Fibroblast of skin of scalp (primary cell): ENCODE results near the gene CERS3.
A peak's percentile ranks its signal among the peaks of the same experiment; 100 is the strongest.
"Not testable (repeated sequence)": the region's sequence is repeated elsewhere in the genome, so short reads cannot be mapped to it uniquely, and the experiment has no call there.

ENCODE experiments used
- DNase-seq: peaks from one replicate; pipeline ENCODE4 v3.0.0-alpha.2; 2013

CERS3 gene

GRCh38 chr15:100464256-100464655, 64.5 kb downstream of the CERS3 start:
- no peak for DNase-seq

- no peak for DNase-seq
These were observed 65.2 kb downstream of the CERS3 start for GRCh38 chr15:100463515-100463914.

- DNase-seq = no peak
These were observed 67.7 kb downstream of the CERS3 start for GRCh38 chr15:100461049-100461448.

- no peak for DNase-seq
These were observed 71.5 kb downstream of the CERS3 start for GRCh38 chr15:100457201-100457600.

GRCh38 chr15:100454148-100454547, 74.6 kb downstream of the CERS3 start:
- DNase-seq = no peak

GRCh38 chr15:100448481-100448880, 80.3 kb downstream of the CERS3 start:
- DNase-seq = no peak

DNA sequence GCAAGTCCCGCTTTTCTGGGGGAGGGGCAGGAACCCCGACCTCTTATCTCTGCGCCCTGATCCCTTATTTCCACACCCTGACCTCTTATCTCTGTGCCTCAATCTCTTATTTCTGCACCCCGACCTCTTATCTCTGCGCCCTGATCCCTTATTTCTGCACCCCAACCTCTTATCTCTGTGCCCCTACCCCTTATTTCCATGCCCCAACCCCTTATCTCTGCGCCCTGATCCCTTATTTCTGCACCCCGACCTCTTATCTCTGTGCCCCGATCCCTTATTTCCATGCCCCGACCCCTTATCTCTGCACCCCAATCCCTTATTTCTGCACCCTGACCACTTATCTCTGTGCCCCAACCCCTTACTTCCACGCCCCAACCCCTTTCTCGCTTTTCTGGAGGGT, 87.7 kb downstream of the CERS3 start:
- not testable (repeated sequence) for DNase-seq

GRCh38 chr15:100439514-100439913, 89.2 kb downstream of the CERS3 start:
- no peak for DNase-seq

DNA sequence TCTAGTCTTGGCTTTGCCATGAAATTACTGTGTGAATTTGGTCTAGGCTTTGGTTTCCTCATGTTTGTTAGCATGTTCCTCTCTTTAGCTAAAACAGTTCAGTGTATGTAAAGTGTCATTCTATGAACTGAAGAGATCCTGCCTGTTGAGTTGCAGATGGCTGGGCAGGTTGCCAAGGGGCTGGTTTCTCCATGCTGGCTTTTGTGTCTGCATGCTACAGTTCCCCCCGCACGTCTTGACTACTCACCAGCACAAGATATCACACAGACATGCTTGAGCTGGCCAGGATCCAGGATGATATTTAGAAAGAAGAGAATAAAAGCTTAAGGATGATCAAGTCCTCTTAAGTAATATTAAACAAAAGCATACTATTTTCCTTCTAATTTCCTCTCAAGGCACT, 90.2 kb downstream of the CERS3 start:
- DNase-seq = peak; percentile 50

DNA sequence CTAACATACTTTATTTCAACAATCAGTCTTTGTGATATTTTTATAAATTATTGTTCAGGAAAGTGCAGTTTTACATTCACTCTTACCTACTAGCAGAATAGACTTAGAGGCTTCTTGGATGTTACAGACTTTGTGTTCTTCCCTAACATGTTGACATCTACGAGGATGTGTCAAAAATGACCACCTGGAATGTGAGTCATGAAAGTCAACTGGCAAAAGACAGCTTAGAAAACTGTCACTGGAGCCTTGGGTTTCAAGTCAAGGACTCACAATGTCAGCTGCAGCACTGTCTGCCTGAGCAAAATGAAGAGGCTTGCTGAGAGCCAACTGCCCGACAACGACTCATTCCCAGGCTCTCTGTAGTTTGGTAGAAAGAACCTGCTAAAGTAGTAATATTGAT, 91.5 kb downstream of the CERS3 start:
- no peak for DNase-seq

GRCh38 chr15:100434561-100434960, 94.2 kb downstream of the CERS3 start:
- no peak for DNase-seq

GRCh38 chr15:100434038-100434437, 94.7 kb downstream of the CERS3 start:
- DNase-seq = no peak

DNA sequence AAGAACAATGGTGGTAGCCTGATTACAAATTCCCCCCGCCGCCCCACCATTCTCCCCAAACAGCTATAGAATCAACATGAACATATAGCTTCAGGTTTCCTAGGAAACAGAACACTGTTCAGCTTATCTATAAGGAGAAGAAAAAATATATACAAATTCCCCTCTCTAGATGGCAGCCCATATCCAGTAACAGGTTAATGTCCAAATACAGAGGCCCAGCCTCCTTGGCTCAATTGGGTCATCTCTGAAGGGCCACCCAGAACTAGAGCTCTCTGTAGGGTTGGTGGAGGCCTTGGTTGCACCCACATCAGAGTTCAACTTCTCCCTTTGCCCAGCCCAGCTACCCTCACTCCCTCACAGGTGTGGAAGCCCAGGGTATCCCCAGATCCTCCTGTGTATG, 95.4 kb downstream of the CERS3 start:
- DNase-seq = no peak

DNA sequence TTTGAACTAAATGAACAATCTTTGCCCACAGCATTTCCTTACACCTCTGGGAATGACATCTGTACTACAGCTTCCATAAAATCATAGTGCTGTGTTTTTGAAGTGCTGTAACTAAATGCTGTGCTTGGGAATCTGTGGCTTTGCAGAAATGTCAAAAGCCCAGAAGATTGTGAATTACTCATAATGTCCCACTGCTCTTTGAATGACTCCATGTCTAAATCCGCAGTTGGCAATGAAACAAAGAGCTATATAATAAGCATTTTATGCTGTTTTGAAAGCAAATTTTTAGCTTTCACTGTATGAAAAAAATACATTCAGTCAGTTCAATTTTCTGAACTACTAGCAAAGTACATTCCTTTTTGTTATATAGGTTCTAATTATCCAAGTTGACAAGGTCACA, 98.3 kb downstream of the CERS3 start:
- DNase-seq = peak; percentile 9

DNA sequence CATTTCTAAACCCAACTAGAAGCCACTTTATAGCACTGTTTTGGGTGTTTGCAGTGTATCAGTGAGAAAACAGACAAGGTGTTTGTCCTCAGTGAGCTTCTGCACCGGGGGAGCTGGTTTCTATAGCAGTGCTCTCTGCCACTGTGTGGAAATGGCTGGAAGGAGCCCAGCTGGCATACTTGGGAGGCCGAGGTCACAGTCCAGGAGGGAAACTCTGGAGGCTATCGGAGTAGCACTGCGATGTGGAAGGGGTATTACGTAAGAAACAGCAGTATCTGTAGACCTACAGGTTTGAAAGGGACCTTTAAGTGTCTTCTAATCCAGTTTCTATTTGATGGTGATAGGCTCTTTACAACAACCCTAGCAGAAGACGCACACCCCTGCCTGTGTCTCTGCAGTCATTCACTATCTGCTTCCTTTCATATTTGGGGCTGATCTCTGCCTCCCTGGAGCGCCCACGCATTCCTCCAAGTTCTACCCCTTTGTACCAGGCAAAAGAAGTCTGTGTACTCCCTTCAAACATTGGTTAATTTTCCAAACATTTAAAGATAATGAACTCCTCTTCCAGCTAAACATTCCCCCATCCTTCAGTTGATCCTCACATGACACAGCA, 99.5 kb downstream of the CERS3 start:
- DNase-seq = no peak

DNA sequence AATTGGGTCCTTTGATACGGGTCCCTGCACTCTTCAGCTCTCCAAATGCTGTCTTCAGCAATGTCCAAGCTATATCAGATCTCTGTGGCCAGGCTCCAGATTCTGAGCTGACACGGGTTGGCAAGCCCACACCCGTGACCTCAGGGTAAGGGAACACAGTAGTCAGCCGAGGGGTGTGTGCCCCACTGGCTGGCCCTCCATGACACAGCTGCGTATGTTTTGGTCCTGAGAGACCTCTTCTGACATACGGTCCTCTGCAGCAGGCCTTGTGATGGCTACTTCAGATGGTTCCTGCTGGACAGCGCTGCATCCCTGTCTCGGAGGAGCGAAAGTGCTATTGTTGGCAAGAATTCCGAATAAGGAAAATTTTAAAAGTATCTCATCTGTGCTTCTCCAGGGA, 101.8 kb downstream of the CERS3 start:
- DNase-seq = no peak

DNA sequence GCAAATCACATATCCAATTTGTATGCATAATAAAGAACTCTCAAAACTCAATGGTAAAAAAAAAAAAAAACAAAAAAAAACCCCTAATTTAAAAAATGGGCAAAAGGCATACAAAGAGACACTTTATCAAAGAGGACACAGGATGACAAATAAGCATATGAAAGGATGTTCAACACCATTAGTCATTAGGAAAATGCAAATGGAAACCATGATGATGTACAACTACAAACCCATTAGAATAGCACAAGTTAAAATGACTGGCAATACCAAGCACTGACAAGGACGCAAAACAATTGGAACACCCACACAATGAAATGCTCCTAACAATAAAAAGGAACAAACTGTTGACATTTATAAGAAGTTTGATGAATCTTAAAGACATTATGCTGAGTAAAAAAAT, 123.6 kb downstream of the CERS3 start:
- DNase-seq = no peak

DNA sequence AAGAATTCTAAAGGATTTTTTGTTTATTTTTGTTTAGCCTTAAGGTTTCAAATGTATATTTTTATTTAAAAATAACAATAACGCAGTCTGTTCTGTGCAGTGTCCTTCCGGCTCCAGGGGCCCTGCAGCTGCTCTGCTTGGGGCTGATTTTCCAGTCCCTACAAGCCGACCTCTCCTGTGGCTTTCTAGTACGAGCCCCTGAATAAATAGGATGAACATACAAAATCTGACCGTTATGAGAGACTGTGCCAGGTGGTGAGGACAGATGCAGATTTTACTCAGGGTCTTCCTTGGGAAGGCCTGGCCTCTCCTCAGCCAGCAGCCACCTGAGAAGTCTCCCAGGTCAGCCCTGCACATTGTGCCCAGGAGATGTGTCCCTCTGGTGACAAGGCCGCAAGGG, 127.8 kb downstream of the CERS3 start:
- DNase-seq = no peak

DNA sequence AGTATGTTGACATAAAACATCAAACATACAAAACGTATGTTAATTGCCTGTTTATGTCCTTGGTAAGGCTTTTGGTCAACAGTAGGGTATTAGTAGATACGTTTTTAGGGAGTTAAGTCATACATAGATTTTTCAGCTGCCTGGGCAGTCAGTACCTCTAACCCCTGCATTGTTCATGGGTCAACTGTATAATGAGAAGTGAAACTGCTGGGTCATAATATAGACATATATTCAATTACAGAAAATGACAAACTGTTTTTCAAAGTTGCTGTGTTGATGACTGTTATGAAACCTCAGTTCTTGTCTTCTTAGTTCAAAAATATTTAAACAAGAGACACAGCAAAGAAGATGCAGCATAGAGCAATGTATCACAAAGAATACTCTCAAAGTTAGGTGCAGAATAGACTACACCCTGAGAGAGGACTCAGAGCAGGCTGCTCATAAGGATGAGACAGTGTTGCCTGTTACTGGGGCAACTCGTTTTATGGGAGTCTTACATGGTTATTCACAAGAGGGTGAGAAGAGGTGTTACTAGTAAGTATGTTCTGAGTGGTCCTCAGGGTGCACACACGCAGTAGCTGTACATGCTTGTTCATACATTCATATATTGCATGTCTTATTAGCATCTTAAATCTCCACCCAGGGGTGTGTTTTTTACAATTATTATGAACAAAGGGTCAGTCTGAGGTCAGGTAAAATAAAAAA, 133.9 kb downstream of the CERS3 start:
- no peak for DNase-seq

DNA sequence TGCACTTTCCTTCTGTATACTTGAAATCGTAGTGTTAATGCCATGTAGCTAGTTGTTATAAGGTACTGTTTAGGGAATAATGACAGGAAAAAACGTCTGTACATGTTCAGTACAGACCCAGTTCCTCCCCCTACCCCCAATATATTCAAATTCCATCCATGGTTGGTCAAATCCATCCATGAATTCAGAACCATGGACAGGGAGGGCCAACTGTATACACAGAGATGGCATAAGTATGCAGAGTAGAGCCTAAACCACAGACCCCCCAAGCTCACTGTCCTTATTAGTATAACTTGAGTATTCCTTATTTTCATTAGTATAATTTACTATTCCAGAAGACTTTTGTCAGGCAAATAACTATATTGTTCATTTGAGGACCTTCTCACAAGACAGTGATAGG, 135.7 kb downstream of the CERS3 start:
- no peak for DNase-seq

DNA sequence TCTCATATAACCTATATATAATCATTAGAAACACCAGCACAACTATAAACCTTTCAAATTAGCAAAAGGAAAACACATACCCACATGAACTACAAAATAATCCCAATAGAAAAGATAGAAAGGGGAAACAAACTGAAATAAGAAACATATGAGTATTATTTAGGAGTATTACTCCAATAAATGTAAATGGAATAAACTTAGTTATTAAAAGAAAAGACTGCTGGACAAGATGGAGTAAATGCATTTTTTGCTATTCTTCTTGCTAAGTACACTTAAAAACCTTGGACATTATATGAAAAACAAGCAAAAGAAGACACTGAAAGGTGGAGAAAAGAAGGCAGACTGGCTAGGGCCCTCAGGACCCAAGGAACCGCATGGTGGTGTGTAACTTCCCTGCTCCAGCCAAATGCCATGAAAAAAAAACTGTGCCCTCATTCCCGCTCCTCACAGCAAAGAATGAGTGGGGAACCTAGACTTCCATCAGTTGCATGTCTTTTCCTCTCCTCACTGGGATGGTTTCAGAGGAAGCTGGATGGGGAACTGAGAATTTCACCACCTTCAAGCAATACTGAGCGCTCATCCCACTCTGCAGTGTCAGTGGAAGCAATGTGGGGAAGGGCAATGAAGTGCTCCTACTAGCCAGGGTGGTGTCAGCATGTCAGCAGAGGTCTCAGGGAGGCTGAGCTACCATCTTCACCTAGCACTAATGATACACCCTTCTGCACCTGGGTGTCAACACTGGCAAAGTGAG, 143.3 kb downstream of the CERS3 start:
- DNase-seq = no peak

DNA sequence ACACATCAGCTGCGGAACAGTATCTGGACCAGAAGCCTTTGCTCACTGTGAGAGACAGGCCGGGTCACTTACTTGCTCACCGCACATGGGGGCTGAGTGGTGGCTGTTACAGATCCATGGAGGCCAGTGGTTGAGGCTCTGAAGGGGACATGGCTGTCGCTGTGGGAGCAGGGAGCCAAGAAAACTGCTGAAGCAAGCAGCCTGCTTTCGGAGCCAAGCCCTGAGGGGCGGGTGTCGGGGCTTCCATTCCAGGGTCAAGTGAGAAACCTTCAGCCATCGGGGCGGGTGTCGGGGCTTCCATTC, 144.7 kb downstream of the CERS3 start:
- no peak for DNase-seq

- DNase-seq = peak; percentile 1
These were observed 145.2 kb downstream of the CERS3 start for GRCh38 chr15:100383302-100384107.
